Ishikawa (cell line): Measurements from ENCODE around the gene PBX1.

Source experiments
- NFIC ChIP-seq: IDR thresholded peaks from 2 replicates; pipeline ENCODE4 v1.6.1; 2012
- YY1 ChIP-seq: IDR thresholded peaks from 2 replicates; pipeline ENCODE4 v1.6.1; 2012; ENCODE audit warnings: low read depth
- TF ChIP-seq, protein P1 (sequence below): IDR thresholded peaks from 2 replicates; pipeline ENCODE4 v1.6.1; 2012

DNA sequence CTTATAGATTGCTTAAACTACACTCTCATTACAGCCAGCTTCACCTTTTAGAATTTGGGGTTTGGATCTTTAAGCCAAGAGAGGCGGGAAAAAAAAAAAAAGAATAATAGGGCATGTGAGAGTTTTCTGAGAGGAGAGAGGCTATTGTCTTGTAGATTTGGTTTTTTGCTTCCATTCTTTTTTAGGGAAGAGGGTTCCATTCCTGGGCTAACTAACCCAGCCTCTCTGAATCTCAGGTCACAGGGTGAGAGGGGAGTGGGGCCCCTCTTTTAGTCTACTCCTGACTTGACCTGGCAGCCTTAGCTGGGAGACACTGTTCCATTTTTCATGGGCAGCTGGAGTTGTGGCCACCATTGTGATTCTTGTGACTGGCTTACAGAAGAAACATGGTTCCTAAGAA, 24.2 kb downstream of the PBX1 start:
- TF ChIP-seq, protein P1, sequence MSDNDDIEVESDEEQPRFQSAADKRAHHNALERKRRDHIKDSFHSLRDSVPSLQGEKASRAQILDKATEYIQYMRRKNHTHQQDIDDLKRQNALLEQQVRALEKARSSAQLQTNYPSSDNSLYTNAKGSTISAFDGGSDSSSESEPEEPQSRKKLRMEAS: no peak
- TF ChIP-seq YY1: no peak
- TF ChIP-seq NFIC: no peak
